HK-2 (cell line): ENCODE data around the gene CYGB.
"Not testable (repeated sequence)": the region's sequence is repeated elsewhere in the genome, so short reads cannot be mapped to it uniquely, and the experiment has no call there.

Experiments
- DNase-seq: peaks from one replicate; pipeline ENCODE4 v3.0.0-alpha.2; 2018; ENCODE audit not compliant: unreplicated experiment

Gene CYGB

GRCh38 chr17:76523084-76524037, 14.1 kb downstream of the CYGB start:
- peak; percentile 84 for DNase-seq

GRCh38 chr17:76521683-76522082, 15.8 kb downstream of the CYGB start:
- not testable (repeated sequence) for DNase-seq

DNA sequence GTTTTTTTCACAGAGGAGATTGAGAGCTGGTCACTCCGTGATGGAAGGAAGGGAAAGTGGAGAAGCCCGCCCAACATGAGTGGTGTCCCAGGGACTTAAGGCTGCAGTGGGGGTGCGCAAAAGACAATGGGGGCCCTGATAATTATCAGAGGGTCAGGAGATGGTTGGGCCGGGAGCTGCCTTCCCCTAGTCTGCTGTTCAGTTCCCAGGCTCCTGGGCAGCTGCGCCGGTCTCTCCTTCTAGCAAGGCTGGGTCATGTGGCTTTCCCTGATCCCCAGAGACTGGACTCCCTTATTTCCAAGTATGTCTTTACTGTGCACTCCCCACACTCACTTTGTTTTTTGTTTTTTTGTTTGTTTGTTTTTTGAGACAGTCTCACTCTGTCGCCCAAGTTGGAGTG, 16.2 kb downstream of the CYGB start:
- no peak for DNase-seq

- no peak for DNase-seq
Observed at GRCh38 chr17:76519048-76519966, 18.2 kb downstream of the CYGB start.

GRCh38 chr17:76517638-76518038, 19.9 kb downstream of the CYGB start:
- DNase-seq: no peak

DNA sequence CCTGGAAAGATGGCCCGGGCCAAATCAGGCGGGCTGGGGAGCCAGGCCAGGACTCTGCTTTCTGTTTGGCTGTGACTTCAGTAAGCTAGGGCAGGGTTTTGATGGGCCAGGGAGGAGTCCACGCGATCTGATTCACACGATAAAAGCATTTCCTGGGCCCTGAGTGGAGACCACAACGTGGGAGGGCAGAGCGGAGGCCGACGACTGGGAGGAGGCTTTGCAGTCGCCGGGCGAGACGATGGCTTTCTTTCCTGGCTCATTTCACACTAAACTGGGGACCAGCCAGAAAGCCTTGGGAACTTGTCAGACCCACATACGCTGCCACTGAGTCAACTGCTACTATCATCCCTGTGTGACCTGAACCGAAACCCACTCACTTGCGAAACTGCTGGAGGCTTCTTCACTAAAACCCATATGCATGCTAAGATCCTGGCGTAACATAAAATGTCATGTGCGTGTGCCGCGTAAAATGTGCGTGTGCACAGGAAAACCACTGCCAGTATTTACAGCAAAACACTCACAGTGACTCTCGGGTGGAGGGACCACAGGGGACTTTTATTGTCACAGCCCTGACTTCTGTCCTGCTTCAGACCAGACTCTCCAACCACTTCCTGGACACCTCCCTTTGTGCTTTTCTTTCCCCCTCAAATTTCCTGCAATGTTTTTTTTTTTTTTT, 22.1 kb downstream of the CYGB start:
- peak; percentile 83 for DNase-seq

GRCh38 chr17:76514355-76514754, 23.2 kb downstream of the CYGB start:
- DNase-seq: not testable (repeated sequence)

DNA sequence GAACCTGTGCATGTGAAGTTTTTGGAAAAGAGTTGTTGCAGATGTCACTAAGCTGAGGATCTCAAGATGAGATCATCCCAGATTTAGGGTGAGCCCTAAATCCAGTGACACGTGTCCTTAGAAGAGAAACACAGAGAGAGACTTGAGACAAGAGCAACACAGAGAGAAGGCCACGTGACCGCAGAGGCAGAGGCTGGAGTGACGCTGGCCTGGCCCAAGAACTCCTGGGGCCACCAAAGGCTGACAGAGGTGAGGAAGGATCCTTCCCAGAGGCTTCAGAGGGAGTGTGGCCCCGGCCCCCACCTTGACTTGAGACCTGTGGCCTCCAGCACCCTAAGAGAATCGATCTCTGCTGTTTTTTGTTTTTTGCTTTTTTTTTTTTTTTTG, 24.2 kb downstream of the CYGB start:
- no peak for DNase-seq

- DNase-seq: no peak
Observed at GRCh38 chr17:76512366-76513305, 24.9 kb downstream of the CYGB start.

GRCh38 chr17:76511668-76512365, 25.7 kb downstream of the CYGB start:
- no peak for DNase-seq

DNA sequence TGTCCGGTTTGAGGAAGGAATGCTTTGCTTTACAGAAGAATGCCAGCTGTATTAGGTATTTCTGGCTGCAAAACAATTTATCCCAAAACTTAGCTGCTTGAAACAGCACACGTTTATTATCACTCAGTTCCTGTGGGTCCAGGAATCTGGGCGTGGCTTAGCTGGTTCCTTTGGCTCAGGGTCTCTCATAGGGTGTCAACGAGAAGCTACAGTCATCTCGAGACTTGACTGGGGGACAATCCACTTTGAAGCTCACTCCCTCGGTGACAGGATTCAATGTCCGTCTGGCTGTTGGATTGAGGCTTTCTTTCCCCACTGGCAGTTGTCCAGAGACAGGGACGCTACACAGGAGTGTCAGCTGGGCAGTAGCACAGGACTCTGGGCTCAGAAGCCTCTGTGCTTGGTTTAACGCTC, 26.7 kb downstream of the CYGB start:
- no peak for DNase-seq

GRCh38 chr17:76508472-76509063, 28.9 kb downstream of the CYGB start:
- not testable (repeated sequence) for DNase-seq

GRCh38 chr17:76506408-76507345, 30.8 kb downstream of the CYGB start:
- DNase-seq: peak; percentile 85

- DNase-seq: no peak
Observed at GRCh38 chr17:76504117-76504516, 33.4 kb downstream of the CYGB start.

DNA sequence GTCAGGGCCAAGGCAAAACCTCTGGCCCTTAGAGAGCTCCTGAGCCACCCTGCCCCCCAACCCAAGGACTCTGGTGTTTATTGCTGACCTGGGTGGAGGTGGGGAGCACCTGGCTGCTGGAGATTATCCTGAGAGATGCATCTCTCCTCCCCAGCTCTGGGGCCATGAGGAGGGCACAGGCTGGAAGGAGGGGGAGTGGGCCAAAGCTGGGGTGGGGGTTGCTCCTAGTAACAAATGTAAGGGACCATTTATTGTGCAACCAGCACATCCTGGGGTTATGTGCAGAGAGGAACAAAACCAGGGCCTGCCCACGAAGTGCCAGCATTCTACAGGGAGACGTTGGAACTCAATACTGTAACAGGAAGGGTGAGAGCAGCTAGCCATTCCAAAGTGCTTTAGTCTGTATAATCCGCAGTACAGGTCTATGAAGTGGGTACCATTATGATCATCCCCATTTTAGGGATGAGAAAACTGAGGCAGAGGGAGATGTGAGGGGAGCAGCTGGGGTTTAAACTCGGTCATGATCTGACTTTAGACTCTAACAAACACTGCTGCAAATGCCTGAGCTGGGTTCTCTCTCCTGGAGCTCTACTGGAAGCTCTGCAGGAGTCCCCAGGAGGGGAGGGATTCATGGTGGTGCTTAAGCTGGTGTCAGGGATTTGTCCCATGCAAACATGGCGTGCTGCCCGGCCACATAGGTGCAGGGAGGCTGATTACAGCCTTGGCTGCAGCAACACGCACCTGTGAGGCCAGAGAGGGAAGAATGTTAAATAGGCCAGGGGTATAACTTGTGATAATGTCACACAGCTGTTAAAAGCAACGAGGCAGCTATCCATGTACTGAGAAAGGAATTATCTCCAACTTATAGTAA, 34.9 kb downstream of the CYGB start:
- DNase-seq: no peak

- DNase-seq: no peak
Observed at GRCh38 chr17:76501827-76502307, 35.6 kb downstream of the CYGB start.

DNA sequence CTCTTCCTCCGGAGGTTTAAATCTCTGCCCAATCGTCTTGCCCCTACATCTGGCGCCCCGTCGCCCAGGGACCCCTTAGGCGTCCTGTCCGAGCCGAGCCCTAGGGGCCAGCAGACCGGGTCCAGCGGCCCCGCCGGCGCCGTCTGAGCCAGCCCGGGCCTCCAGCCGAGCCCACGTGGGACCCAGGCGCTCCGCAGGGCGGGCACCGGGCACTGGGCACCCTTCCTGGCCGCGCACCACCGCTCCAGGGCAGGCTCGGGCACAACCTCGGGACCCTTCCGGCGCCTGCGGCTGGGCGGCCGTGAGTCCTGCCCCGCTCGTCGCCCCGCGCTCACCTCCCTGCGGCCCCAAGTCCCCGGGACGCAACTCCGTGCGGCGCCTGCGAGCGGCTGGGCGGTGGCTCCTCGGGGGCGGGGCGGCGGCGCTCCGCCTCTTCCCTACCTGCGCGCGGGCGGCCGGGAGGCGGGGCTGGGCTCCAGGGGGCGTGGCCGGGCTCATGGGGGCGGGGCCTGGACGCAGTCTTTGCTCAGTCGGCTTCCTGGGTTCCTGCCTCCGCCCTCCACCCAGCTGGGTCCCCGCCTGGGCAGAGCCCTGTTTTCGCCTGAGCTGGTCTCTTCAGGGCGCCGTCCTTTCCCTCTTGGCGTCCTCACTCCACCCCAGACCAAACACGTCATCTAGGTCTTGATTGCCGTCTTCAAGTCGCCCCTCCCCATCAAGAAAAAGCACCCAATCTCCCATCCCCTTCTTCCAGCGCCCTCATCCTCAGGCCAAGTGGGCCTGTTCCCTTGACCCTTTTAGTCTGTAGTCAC, 36.3 kb downstream of the CYGB start, which contains the start of gene RHBDF2:
Gene RHBDF2 (minus strand): TSS at position 406 of the 809 bp plus-strand sequence. CDS start 19,899 bp downstream, outside the sequence.
- peak; percentile 96 for DNase-seq
